A549 (cell line): Measurements from ENCODE around the gene PHACTR2. TPM values are rescaled to one million over a fixed set of nuclear protein-coding genes. Genes with fewer than 3 reads are reported as not detected.
"Not testable (repeated sequence)": the region's sequence is repeated elsewhere in the genome, so short reads cannot be mapped to it uniquely, and the experiment has no call there.

Source experiments
- ATAC-seq, 2 experiments: fragments of 200-7000 bp in 1 of 2; fragments of >200 bp in 1 of 2; cut with Nextera tagmentation in 1 of 2; cut with Tn5 transposase in 1 of 2; 3 replicates each; pipeline versions ENCODE4 v1.8.0 to v1.9.1; 2018 to 2020; ENCODE audit warnings: mild to moderate bottlenecking in 1 of 2, moderate library complexity in 1 of 2
- CTCF ChIA-PET: fragments of 300-600 bp; sonication (Branson Sonifier 250); formaldehyde crosslinking; extraction: SDS; loops from one replicate; lab custom pipeline; 2021; ENCODE audit warnings: antibody characterized with exemption, inconsistent platforms; lab: Yijun Ruan, JAX
- POLR2A ChIA-PET: fragments of 350-600 bp; formaldehyde crosslinking; extraction: SDS; loops from one replicate; lab custom pipeline; 2021; ENCODE audit warnings: antibody characterized with exemption, inconsistent platforms; lab: Yijun Ruan, JAX
- DNase-seq, 2 experiments: peaks; one replicate each; pipeline versions ENCODE4 v3.0.0 to v3.0.0-alpha.2; 2011 to 2016; ENCODE audit warnings: low read depth in 1 of 2, low spot score in 1 of 2
- FAIRE-seq: peaks from 2 replicates; lab custom pipeline; 2011; peaks lifted over from hg19 to GRCh38; lab: Jason Lieb, UNC
- H3K27ac ChIP-seq, 2 experiments: fragments of >200 bp; sonication (Bioruptor Twin); formaldehyde crosslinking; 3 replicates each; pipeline ENCODE4 v1.5.1; 2016 to 2017
- H3K4me1 ChIP-seq: fragments of >200 bp; sonication (Bioruptor Twin); formaldehyde crosslinking; 3 replicates; pipeline ENCODE4 v1.6.1; 2016
- H3K4me2 ChIP-seq: fragments of >200 bp; sonication (Bioruptor Twin); formaldehyde crosslinking; 3 replicates; pipeline ENCODE4 v1.6.1; 2016
- H3K4me3 ChIP-seq: fragments of >200 bp; sonication (Bioruptor Twin); formaldehyde crosslinking; 3 replicates; pipeline ENCODE4 v1.5.1; 2016
- H3K9me3 ChIP-seq: fragments of >200 bp; sonication (Bioruptor Twin); formaldehyde crosslinking; 3 replicates; pipeline ENCODE4 v1.6.1; 2016
- CBX2 ChIP-seq: fragments of 200-600 bp; sonication (generic); IDR thresholded peaks from 2 replicates; pipeline ENCODE4 v1.6.1; 2016; ENCODE audit warnings: low read depth, mild to moderate bottlenecking, borderline replicate concordance
- E2F6 ChIP-seq: IDR thresholded peaks from 2 replicates; pipeline ENCODE4 v1.6.1; 2012; ENCODE audit warnings: low read depth, borderline replicate concordance
- ELK1 ChIP-seq: fragments of 150-350 bp; IDR thresholded peaks from 2 replicates; pipeline ENCODE4 v1.6.1; 2014; ENCODE audit warnings: low read depth, mild to moderate bottlenecking, low read length
- ESRRA ChIP-seq: fragments of 150-350 bp; IDR thresholded peaks from 2 replicates; pipeline ENCODE4 v1.6.1; 2014; ENCODE audit warnings: mild to moderate bottlenecking, low read length, borderline replicate concordance
- GATA3 ChIP-seq: IDR thresholded peaks from 2 replicates; pipeline ENCODE4 v1.6.1; 2012; ENCODE audit warnings: borderline replicate concordance
- HEYL ChIP-seq: fragments of 250-450 bp; sonication (Bioruptor Pico); IDR thresholded peaks from 2 replicates; pipeline ENCODE4 v1.8.0; 2021; ENCODE audit warnings: mild to moderate bottlenecking, moderate library complexity
- HMGXB4 ChIP-seq: fragments of 250-450 bp; sonication (Bioruptor Pico); IDR thresholded peaks from 2 replicates; pipeline ENCODE4 v1.5.0; 2021; ENCODE audit warnings: mild to moderate bottlenecking, moderate library complexity, borderline replicate concordance
- HOXB13 ChIP-seq: fragments of 250-450 bp; sonication (Bioruptor Pico); IDR thresholded peaks from 2 replicates; pipeline ENCODE4 v1.5.0; 2020; ENCODE audit warnings: low read depth, mild to moderate bottlenecking, moderate library complexity
- HOXB5 ChIP-seq: fragments of 250-450 bp; sonication (Bioruptor Pico); IDR thresholded peaks from 2 replicates; pipeline ENCODE4 v1.5.0; 2020; ENCODE audit warnings: mild to moderate bottlenecking, moderate library complexity
- KDM1A ChIP-seq: fragments of 200-600 bp; sonication (generic); IDR thresholded peaks from 2 replicates; pipeline ENCODE4 v1.6.1; 2016; ENCODE audit warnings: low read depth, mild to moderate bottlenecking
- MAFK ChIP-seq: fragments of 450-650 bp; IDR thresholded peaks from 2 replicates; pipeline ENCODE4 v1.6.1; 2014; ENCODE audit not compliant: partially characterized antibody
- MAX ChIP-seq: IDR thresholded peaks from 2 replicates; pipeline ENCODE4 v1.6.1; 2012
- MAZ ChIP-seq: fragments of 150-350 bp; IDR thresholded peaks from 2 replicates; pipeline ENCODE4 v1.6.1; 2014; ENCODE audit warnings: antibody characterized with exemption, low read depth, low read length, borderline replicate concordance
- PHF8 ChIP-seq: fragments of 200-600 bp; sonication (generic); IDR thresholded peaks from 2 replicates; pipeline ENCODE4 v1.6.1; 2016; ENCODE audit warnings: low read depth, mild to moderate bottlenecking, antibody characterized with exemption, moderate library complexity, borderline replicate concordance
- RAD21 ChIP-seq, 2 experiments: fragments of >200 bp in 1 of 2; sonication (Bioruptor Twin) in 1 of 2; formaldehyde crosslinking in 1 of 2; IDR thresholded peaks in 1 of 2; conservative IDR thresholded peaks in 1 of 2; 2 replicates in 1 of 2; 3 replicates in 1 of 2; pipeline ENCODE4 v1.6.1; 2012 to 2018; ENCODE audit warnings: inconsistent platforms in 1 of 2
- RCOR1 ChIP-seq: fragments of 150-350 bp; IDR thresholded peaks from 2 replicates; pipeline ENCODE4 v1.6.1; 2014; ENCODE audit warnings: antibody characterized with exemption, low read length, low read depth
- SMC3 ChIP-seq: fragments of >200 bp; sonication (Bioruptor Twin); formaldehyde crosslinking; IDR thresholded peaks from 3 replicates; pipeline ENCODE4 v1.6.1; 2018; ENCODE audit warnings: inconsistent platforms
- SREBF2 ChIP-seq: fragments of 450-650 bp; IDR thresholded peaks from 2 replicates; pipeline ENCODE4 v1.6.1; 2014; ENCODE audit warnings: mild to moderate bottlenecking, moderate library complexity
- ZC3H11A ChIP-seq: fragments of 450-650 bp; IDR thresholded peaks from 2 replicates; pipeline ENCODE4 v1.6.1; 2014; ENCODE audit warnings: antibody characterized with exemption, mild to moderate bottlenecking
- ZNF302 ChIP-seq: fragments of 250-450 bp; sonication (Bioruptor Pico); IDR thresholded peaks from 2 replicates; pipeline ENCODE4 v1.9.0; 2021; ENCODE audit warnings: inconsistent platforms, mild to moderate bottlenecking, moderate library complexity
- WGBS: methylation state at CpG from one replicate; pipeline ENCODE4 v1.1.6; 2017; ENCODE audit errors: missing lambda C conversion rate; 5-methylcytosine and 5-hydroxymethylcytosine counted together
- polyA plus RNA-seq, 4 experiments: library from polyadenylated mRNA; depleted of rRNA in 3 of 4; stranded (reverse); fragments of >200 nt; fragmentation: RNase III in 1 of 4; extraction: RNeasy Plus Mini Kit Qiagen cat#74134 plus additional on column Dnase treatment in 1 of 4; gene quantifications; 2 replicates in 3 of 4; 3 replicates in 1 of 4; pipeline ENCODE4 v1.2.3, GENCODE V29; 2011 to 2017

The PHACTR2 gene
- polyA plus RNA-seq, 2 of the 4 experiments (the other 2 are of a cell fraction): 2.5 to 10.4 TPM

GRCh38 chr6:143656026-143656425, 21.7 kb upstream of the PHACTR2 start (continued):
- TF ChIP-seq ELK1 (no peak), HOXB13 (CRISPR knock-in tag) (no peak)

- ATAC-seq: no peak
- 8% methylated on average over 1 of the region's 2 CpGs for WGBS
- no peaks in the 10 kb centered on the region for H3K9me3 ChIP-seq
- H3K4me1 ChIP-seq: no peaks in the 10 kb centered on the region
- no peak for TF ChIP-seq MAFK
- TF ChIP-seq CBX2: no peak
- TF ChIP-seq ZNF302: no peak
- TF ChIP-seq, all 56 proteins: peak for 0
- FAIRE-seq: no peak
- H3K4me3 ChIP-seq: no peak overlapping the region
- H3K4me2 ChIP-seq: no peak overlapping the region
- ChIA-PET CTCF (no interaction called here), POLR2A (no interaction called here)
- DNase-seq: no peak
- H3K27ac ChIP-seq: no peak overlapping the region
These were observed 20.0 kb upstream of the PHACTR2 start for GRCh38 chr6:143657809-143658208.

GRCh38 chr6:143660170-143660569, 17.6 kb upstream of the PHACTR2 start:
- CTCF ChIA-PET, H3K4me1 ChIP-seq, H3K4me3 ChIP-seq, H3K9me3 ChIP-seq, H3K4me2 ChIP-seq, DNase-seq, POLR2A ChIA-PET, H3K27ac ChIP-seq, FAIRE-seq, ATAC-seq: not testable (repeated sequence)
- WGBS: 84% methylated on average over 3 of the region's 3 CpGs

GRCh38 chr6:143664171-143664570, 13.6 kb upstream of the PHACTR2 start:
- Histone ChIP-seq H3K4me3 (no peak overlapping the region), H3K4me2 (no peak overlapping the region), H3K27ac (no peak overlapping the region), H3K4me1 (no peaks in the 10 kb centered on the region), H3K9me3 (no peaks in the 10 kb centered on the region)
- CTCF ChIA-PET: no interaction called here
- no peak for TF ChIP-seq ZC3H11A
- TF ChIP-seq HMGXB4 (CRISPR knock-in tag): no peak
- no peak for TF ChIP-seq E2F6
- TF ChIP-seq GATA3: no peak
- no peak for TF ChIP-seq RCOR1
- TF ChIP-seq SMC3: no peak
- no peak for TF ChIP-seq HOXB5 (CRISPR knock-in tag)
- TF ChIP-seq ESRRA: no peak
- TF ChIP-seq PHF8: no peak
- no peak for TF ChIP-seq MAX
- TF ChIP-seq MAZ: no peak
- TF ChIP-seq KDM1A: no peak
- TF ChIP-seq HEYL (CRISPR knock-in tag): no peak
- no peak for TF ChIP-seq RAD21 (conservative IDR thresholded peaks at IDR 0.05 in 1 of 2, IDR thresholded peaks at IDR 0.05 in 1 of 2)
- TF ChIP-seq SREBF2: no peak
- TF ChIP-seq CBX2: no peak
- DNase-seq (no peak), ATAC-seq (no peak), FAIRE-seq (no peak)
- POLR2A ChIA-PET: no interaction called here

GRCh38 chr6:143666007-143666406, 11.8 kb upstream of the PHACTR2 start:
- H3K9me3 ChIP-seq, H3K4me2 ChIP-seq, H3K4me3 ChIP-seq, H3K27ac ChIP-seq, H3K4me1 ChIP-seq, ATAC-seq, FAIRE-seq, CTCF ChIA-PET, POLR2A ChIA-PET, DNase-seq: not testable (repeated sequence)
- 100% methylated on average over 1 of the region's 1 CpG for WGBS

GRCh38 chr6:143669483-143669882, 8.3 kb upstream of the PHACTR2 start:
- H3K9me3 ChIP-seq, H3K4me3 ChIP-seq, CTCF ChIA-PET, FAIRE-seq, DNase-seq, ATAC-seq, H3K27ac ChIP-seq, H3K4me2 ChIP-seq, POLR2A ChIA-PET: not testable (repeated sequence)
- 80% methylated on average over 1 of the region's 1 CpG for WGBS
- H3K4me1 ChIP-seq: peaks cover 19% of the 10 kb centered on the region
